ENCODE measurements around the gene TBC1D23. TPM values are rescaled to one million over a fixed set of nuclear protein-coding genes. Genes with fewer than 3 reads are reported as not detected.
"Not testable (repeated sequence)": the region's sequence is repeated elsewhere in the genome, so short reads cannot be mapped to it uniquely, and the experiment has no call there.

Gene TBC1D23
- total RNA-seq, 1 donor from 2014 or later, result 45.9 TPM

- Histone ChIP-seq H3K4me1 (ENCODE audit: control insufficient read depth in 3 of 3, insufficient read depth in 3 of 3, low read length in 3 of 3) (peaks cover 10 to 18% (median 14%) of the 10 kb centered on the region in 3 donors), H3K9me3 (ENCODE audit: control insufficient read depth in 3 of 3, low read length in 3 of 3) (no peaks in the 10 kb centered on the region), H3K27me3 (ENCODE audit: control insufficient read depth in 3 of 3, insufficient read depth in 3 of 3, low read length in 3 of 3) (no peaks in the 10 kb centered on the region), H3K9ac (ENCODE audit: low read depth in 1 of 3, low read length in 3 of 3) (no peak overlapping the region), H3K27ac (ENCODE audit: low read depth, low read length) (peak overlapping the region; percentile 37), H3K36me3 (ENCODE audit: control insufficient read depth in 3 of 3, insufficient read depth in 3 of 3, low read length in 3 of 3) (no peaks in the 10 kb centered on the region), H3K4me3 (ENCODE audit: low read length in 3 of 3) (no peak overlapping the region)
These were observed 8.8 kb upstream of the TBC1D23 start for GRCh38 chr3:100252001-100252400.

- Histone ChIP-seq H3K27ac (ENCODE audit: low read depth, low read length) (peak overlapping the region; percentile 8), H3K4me3 (ENCODE audit: low read length in 3 of 3) (peak overlapping the region in 2 of 3 donors; percentile 22 to 45), H3K9ac (ENCODE audit: low read depth in 1 of 3, low read length in 3 of 3) (peak overlapping the region; percentile 43 to 66 (median 55)), H3K36me3 (ENCODE audit: control insufficient read depth in 3 of 3, insufficient read depth in 3 of 3, low read length in 3 of 3) (no peaks in the 10 kb centered on the region), H3K27me3 (ENCODE audit: control insufficient read depth in 3 of 3, insufficient read depth in 3 of 3, low read length in 3 of 3) (no peaks in the 10 kb centered on the region), H3K9me3 (ENCODE audit: control insufficient read depth in 3 of 3, low read length in 3 of 3) (no peaks in the 10 kb centered on the region), H3K4me1 (ENCODE audit: control insufficient read depth in 3 of 3, insufficient read depth in 3 of 3, low read length in 3 of 3) (peaks cover 13 to 21% (median 18%) of the 10 kb centered on the region in 3 donors)
These were observed 6.5 kb upstream of the TBC1D23 start for GRCh38 chr3:100254168-100254777.

GRCh38 chr3:100256731-100257151 lies 4.1 kb upstream of the TBC1D23 start:
- H3K4me1 ChIP-seq (ENCODE audit: control insufficient read depth in 3 of 3, insufficient read depth in 3 of 3, low read length in 3 of 3), result peaks cover 18 to 28% (median 25%) of the 10 kb centered on the region in 3 donors
- H3K36me3 ChIP-seq (ENCODE audit: control insufficient read depth in 3 of 3, insufficient read depth in 3 of 3, low read length in 3 of 3), result no peaks in the 10 kb centered on the region
- H3K27me3 ChIP-seq (ENCODE audit: control insufficient read depth in 3 of 3, insufficient read depth in 3 of 3, low read length in 3 of 3), result no peaks in the 10 kb centered on the region
- H3K27ac ChIP-seq (ENCODE audit: low read depth, low read length), result no peak overlapping the region
- no peak overlapping the region for H3K4me3 ChIP-seq (ENCODE audit: low read length in 3 of 3)
- H3K9me3 ChIP-seq (ENCODE audit: control insufficient read depth in 3 of 3, low read length in 3 of 3), result no peaks in the 10 kb centered on the region
- H3K9ac ChIP-seq (ENCODE audit: low read depth in 1 of 3, low read length in 3 of 3), result no peak overlapping the region

DNA sequence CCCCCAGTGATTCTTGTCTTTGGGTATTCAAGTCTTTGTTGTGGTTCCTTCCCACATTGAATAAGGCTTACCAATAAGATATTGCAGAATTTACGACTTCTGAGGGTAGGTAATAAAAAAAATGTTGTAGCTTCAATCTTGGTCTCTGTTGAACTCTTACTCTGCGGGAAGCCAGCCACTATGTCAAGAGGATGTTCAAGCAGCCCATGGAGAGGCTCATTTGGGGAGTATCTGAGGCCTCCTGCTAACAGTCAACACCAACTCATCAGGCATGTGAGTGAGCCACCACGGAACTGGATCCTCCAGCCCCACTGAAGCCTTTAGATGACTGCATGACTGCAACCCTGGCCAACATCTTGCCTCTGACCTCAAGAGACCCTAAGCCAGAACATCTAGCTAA lies 3.2 kb upstream of the TBC1D23 start:
- Histone ChIP-seq H3K4me3 (ENCODE audit: low read length in 3 of 3) (no peak overlapping the region), H3K27ac (ENCODE audit: low read depth, low read length) (no peak overlapping the region), H3K9me3 (ENCODE audit: control insufficient read depth in 3 of 3, low read length in 3 of 3) (no peaks in the 10 kb centered on the region), H3K9ac (ENCODE audit: low read depth in 1 of 3, low read length in 3 of 3) (no peak overlapping the region), H3K27me3 (ENCODE audit: control insufficient read depth in 3 of 3, insufficient read depth in 3 of 3, low read length in 3 of 3) (no peaks in the 10 kb centered on the region), H3K36me3 (ENCODE audit: control insufficient read depth in 3 of 3, insufficient read depth in 3 of 3, low read length in 3 of 3) (no peaks in the 10 kb centered on the region), H3K4me1 (ENCODE audit: control insufficient read depth in 3 of 3, insufficient read depth in 3 of 3, low read length in 3 of 3) (peaks cover 18 to 34% (median 28%) of the 10 kb centered on the region in 3 donors)

- Histone ChIP-seq H3K9ac (ENCODE audit: low read depth in 1 of 3, low read length in 3 of 3) (peak overlapping the region; percentile 78 to 100 (median 100)), H3K9me3 (ENCODE audit: control insufficient read depth in 3 of 3, low read length in 3 of 3) (no peaks in the 10 kb centered on the region), H3K27me3 (ENCODE audit: control insufficient read depth in 3 of 3, insufficient read depth in 3 of 3, low read length in 3 of 3) (no peaks in the 10 kb centered on the region), H3K36me3 (ENCODE audit: control insufficient read depth in 3 of 3, insufficient read depth in 3 of 3, low read length in 3 of 3) (no peaks in the 10 kb centered on the region), H3K27ac (ENCODE audit: low read depth, low read length) (peak overlapping the region; percentile 98), H3K4me3 (ENCODE audit: low read length in 3 of 3) (peak overlapping the region; percentile 93 to 98 (median 93)), H3K4me1 (ENCODE audit: control insufficient read depth in 3 of 3, insufficient read depth in 3 of 3, low read length in 3 of 3) (peaks cover 15 to 44% (median 30%) of the 10 kb centered on the region in 3 donors)
These were observed 609 bp upstream of the TBC1D23 start for GRCh38 chr3:100260081-100260684.

DNA sequence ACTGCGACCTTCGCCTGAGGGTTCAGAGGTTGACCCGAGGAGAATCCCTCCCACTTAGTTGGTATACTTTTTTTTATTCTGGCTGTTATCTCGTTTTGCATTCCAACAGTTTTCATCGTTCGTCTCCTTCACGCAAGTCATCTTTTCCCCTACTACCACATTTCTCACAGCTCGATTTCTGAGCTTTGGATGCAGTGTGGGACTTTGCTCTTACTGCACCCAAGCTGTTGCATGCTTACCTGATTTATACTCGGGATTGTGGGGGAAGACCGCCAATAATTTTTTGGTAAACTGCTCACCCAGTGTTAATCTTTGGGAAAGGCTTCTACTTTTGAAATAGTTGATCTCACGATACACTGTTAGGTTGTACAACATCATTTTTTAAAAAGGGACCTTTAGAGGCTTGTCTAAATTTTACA lies 702 bp downstream of the TBC1D23 start:
- Histone ChIP-seq H3K4me3 (ENCODE audit: low read length in 3 of 3) (peak overlapping the region; percentile 93 to 98 (median 93)), H3K27ac (ENCODE audit: low read depth, low read length) (peak overlapping the region; percentile 98), H3K27me3 (ENCODE audit: control insufficient read depth in 3 of 3, insufficient read depth in 3 of 3, low read length in 3 of 3) (no peaks in the 10 kb centered on the region), H3K9ac (ENCODE audit: low read depth in 1 of 3, low read length in 3 of 3) (peak overlapping the region; percentile 97 to 100 (median 100)), H3K9me3 (ENCODE audit: control insufficient read depth in 3 of 3, low read length in 3 of 3) (no peaks in the 10 kb centered on the region), H3K36me3 (ENCODE audit: control insufficient read depth in 3 of 3, insufficient read depth in 3 of 3, low read length in 3 of 3) (no peaks in the 10 kb centered on the region), H3K4me1 (ENCODE audit: control insufficient read depth in 3 of 3, insufficient read depth in 3 of 3, low read length in 3 of 3) (peaks cover 15 to 49% (median 33%) of the 10 kb centered on the region in 3 donors)

DNA sequence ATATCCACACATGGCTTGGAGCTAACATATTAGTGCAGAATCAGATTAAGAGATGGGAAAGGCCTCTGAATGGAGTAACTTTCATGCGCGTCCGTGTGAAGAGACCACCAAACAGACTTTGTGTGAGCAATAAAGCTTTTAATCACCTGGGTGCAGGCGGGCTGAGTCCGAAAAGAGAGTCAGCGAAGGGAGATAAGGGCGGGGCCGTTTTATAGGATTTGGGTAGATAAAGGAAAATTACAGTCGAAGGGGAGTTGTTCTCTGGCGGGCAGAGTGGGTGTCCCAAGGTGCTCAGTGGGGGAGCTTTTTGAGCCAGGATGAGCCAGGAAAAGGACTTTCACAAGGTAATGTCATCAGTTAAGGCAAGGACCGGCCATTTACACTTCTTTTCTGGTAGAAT lies 2.1 kb downstream of the TBC1D23 start:
- not testable (repeated sequence) for H3K9me3 ChIP-seq (ENCODE audit: control insufficient read depth in 3 of 3, low read length in 3 of 3); H3K27me3 ChIP-seq (ENCODE audit: control insufficient read depth in 3 of 3, insufficient read depth in 3 of 3, low read length in 3 of 3); H3K36me3 ChIP-seq (ENCODE audit: control insufficient read depth in 3 of 3, insufficient read depth in 3 of 3, low read length in 3 of 3)
- H3K9ac ChIP-seq (ENCODE audit: low read depth in 1 of 3, low read length in 3 of 3), result peak overlapping the region in 2 of 3 donors; percentile 18 to 40
- peaks cover 18 to 58% (median 27%) of the 10 kb centered on the region in 3 donors for H3K4me1 ChIP-seq (ENCODE audit: control insufficient read depth in 3 of 3, insufficient read depth in 3 of 3, low read length in 3 of 3)
- peak overlapping the region in 1 of 3 donors; percentile 25 for H3K4me3 ChIP-seq (ENCODE audit: low read length in 3 of 3)
- peak overlapping the region; percentile 55 for H3K27ac ChIP-seq (ENCODE audit: low read depth, low read length)

DNA sequence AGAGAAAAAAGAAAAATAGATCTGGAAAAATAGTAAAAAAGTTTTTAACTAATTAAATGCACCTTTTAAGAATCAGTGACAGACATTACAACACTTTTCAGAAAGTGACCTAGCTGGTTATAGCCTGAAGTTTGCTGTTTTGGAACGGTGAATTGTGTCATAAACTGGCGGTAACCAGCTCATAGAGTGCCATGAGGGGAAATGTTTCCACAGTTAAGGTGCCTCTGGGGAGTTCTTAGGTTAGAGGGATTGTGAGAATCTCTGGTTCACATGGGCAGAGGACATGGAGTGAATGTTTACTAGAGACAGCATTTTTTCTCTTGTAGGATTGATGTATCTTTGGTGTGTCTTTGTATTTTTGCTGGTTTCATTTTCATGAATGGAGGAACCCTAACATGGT lies 2.8 kb downstream of the TBC1D23 start:
- H3K4me3 ChIP-seq (ENCODE audit: low read length in 3 of 3), result peak overlapping the region in 2 of 3 donors; percentile 7 to 25
- H3K9ac ChIP-seq (ENCODE audit: low read depth in 1 of 3, low read length in 3 of 3), result peak overlapping the region in 2 of 3 donors; percentile 40 to 47
- no peaks in the 10 kb centered on the region for H3K27me3 ChIP-seq (ENCODE audit: control insufficient read depth in 3 of 3, insufficient read depth in 3 of 3, low read length in 3 of 3)
- no peaks in the 10 kb centered on the region for H3K9me3 ChIP-seq (ENCODE audit: control insufficient read depth in 3 of 3, low read length in 3 of 3)
- H3K27ac ChIP-seq (ENCODE audit: low read depth, low read length), result peak overlapping the region; percentile 55
- H3K4me1 ChIP-seq (ENCODE audit: control insufficient read depth in 3 of 3, insufficient read depth in 3 of 3, low read length in 3 of 3), result peaks cover 20 to 59% (median 27%) of the 10 kb centered on the region in 3 donors
- no peaks in the 10 kb centered on the region for H3K36me3 ChIP-seq (ENCODE audit: control insufficient read depth in 3 of 3, insufficient read depth in 3 of 3, low read length in 3 of 3)

- Histone ChIP-seq H3K27me3 (ENCODE audit: control insufficient read depth in 3 of 3, insufficient read depth in 3 of 3, low read length in 3 of 3) (no peaks in the 10 kb centered on the region), H3K9ac (ENCODE audit: low read depth in 1 of 3, low read length in 3 of 3) (no peak overlapping the region), H3K36me3 (ENCODE audit: control insufficient read depth in 3 of 3, insufficient read depth in 3 of 3, low read length in 3 of 3) (no peaks in the 10 kb centered on the region), H3K4me3 (ENCODE audit: low read length in 3 of 3) (no peak overlapping the region), H3K4me1 (ENCODE audit: control insufficient read depth in 3 of 3, insufficient read depth in 3 of 3, low read length in 3 of 3) (peaks cover 21 to 62% (median 27%) of the 10 kb centered on the region in 3 donors), H3K27ac (ENCODE audit: low read depth, low read length) (peak overlapping the region; percentile 55), H3K9me3 (ENCODE audit: control insufficient read depth in 3 of 3, low read length in 3 of 3) (no peaks in the 10 kb centered on the region)
These were observed 3.5 kb downstream of the TBC1D23 start for GRCh38 chr3:100264242-100264641.

- Histone ChIP-seq H3K9ac (ENCODE audit: low read depth in 1 of 3, low read length in 3 of 3) (no peak overlapping the region), H3K27ac (ENCODE audit: low read depth, low read length) (peak overlapping the region; percentile 14), H3K4me1 (ENCODE audit: control insufficient read depth in 3 of 3, insufficient read depth in 3 of 3, low read length in 3 of 3) (peaks cover 24 to 56% (median 27%) of the 10 kb centered on the region in 3 donors), H3K9me3 (ENCODE audit: control insufficient read depth in 3 of 3, low read length in 3 of 3) (no peaks in the 10 kb centered on the region), H3K27me3 (ENCODE audit: control insufficient read depth in 3 of 3, insufficient read depth in 3 of 3, low read length in 3 of 3) (no peaks in the 10 kb centered on the region), H3K36me3 (ENCODE audit: control insufficient read depth in 3 of 3, insufficient read depth in 3 of 3, low read length in 3 of 3) (no peaks in the 10 kb centered on the region), H3K4me3 (ENCODE audit: low read length in 3 of 3) (no peak overlapping the region)
These were observed 4.2 kb downstream of the TBC1D23 start for GRCh38 chr3:100265016-100265415.
